Measurements from ENCODE around the gene ACTR1B.

DNA sequence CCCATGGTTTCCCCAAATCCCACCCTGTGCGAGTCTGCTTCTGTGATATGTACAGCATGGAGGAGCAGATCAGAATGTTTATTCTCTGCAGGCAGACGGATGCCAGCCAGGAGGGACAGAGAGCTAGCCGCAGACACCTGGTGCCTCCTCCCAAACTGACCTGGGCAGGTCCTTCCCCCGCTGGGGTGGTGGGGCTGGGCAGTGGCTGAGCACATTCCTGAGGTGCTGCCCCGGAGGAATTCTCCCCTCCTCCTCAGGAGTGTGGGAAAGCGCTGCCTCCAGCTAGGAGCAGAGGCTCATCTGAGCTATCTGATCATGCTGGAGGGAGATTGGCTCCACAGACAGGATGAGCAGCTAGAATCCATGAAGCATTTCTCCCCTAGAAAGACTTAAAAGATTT is 27.3 kb upstream of the ACTR1B start:
- no peak for TF ChIP-seq EP300 (IDR thresholded peaks at IDR 0.05)
- TF ChIP-seq, protein P1, sequence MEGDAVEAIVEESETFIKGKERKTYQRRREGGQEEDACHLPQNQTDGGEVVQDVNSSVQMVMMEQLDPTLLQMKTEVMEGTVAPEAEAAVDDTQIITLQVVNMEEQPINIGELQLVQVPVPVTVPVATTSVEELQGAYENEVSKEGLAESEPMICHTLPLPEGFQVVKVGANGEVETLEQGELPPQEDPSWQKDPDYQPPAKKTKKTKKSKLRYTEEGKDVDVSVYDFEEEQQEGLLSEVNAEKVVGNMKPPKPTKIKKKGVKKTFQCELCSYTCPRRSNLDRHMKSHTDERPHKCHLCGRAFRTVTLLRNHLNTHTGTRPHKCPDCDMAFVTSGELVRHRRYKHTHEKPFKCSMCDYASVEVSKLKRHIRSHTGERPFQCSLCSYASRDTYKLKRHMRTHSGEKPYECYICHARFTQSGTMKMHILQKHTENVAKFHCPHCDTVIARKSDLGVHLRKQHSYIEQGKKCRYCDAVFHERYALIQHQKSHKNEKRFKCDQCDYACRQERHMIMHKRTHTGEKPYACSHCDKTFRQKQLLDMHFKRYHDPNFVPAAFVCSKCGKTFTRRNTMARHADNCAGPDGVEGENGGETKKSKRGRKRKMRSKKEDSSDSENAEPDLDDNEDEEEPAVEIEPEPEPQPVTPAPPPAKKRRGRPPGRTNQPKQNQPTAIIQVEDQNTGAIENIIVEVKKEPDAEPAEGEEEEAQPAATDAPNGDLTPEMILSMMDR (IDR thresholded peaks at IDR 0.05): no peak
